Measurements from ENCODE around the gene EPHA6. TPM values are rescaled to one million over a fixed set of nuclear protein-coding genes. Genes with fewer than 3 reads are reported as not detected.

Gene EPHA6
- total and polyA plus RNA-seq, 2 donors (not counting 3 experiments of a cell fraction or from before 2014, with no cell fraction given), result not detected

DNA sequence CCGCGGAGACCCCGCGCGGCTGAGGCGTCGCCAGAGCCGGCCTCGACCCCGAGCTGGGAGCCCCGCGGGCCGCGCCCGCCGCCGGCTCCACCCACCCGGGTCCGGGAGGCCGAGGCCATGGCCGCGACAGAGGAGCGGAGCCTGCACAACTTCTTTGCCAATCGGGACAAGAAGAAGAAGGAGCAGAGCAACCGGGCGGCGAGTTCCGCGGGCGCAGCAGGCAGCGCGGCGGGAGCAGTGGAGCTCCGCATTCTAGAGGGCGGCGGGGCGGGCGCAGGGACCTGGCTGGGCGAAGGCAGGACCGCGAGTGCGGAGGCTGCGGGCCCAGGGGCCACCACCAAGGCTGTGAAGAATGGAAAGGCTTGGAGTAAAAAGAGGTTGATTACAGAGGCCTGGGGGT, 37.6 kb upstream of the EPHA6 start:
- dilution Hi-C loops (cut with MboI; ENCODE audit: extremely low pct_ligation_motif_present, low sequenced_read_pairs), result no loop called here
- FAIRE-seq, result no peak
- TF ChIP-seq FOS (IDR thresholded peaks at IDR 0.05; ENCODE audit: borderline replicate concordance, insufficient read depth, low read length) (no peak), MYC (IDR thresholded peaks at IDR 0.05; ENCODE audit: low read depth, low read length) (no peak), POLR2AphosphoS5 (IDR thresholded peaks at IDR 0.05; ENCODE audit: insufficient read depth, low read depth, low read length) (no peak), POLR2A (IDR thresholded peaks at IDR 0.05; ENCODE audit: low read depth, low read length) (no peak), JUN (IDR thresholded peaks at IDR 0.05; ENCODE audit: borderline replicate concordance, insufficient read depth, insufficient read length, low read depth) (no peak), GATA2 (IDR thresholded peaks at IDR 0.05; ENCODE audit: insufficient read depth, insufficient read length, low read depth, low read length) (no peak), EZH2 (IDR thresholded peaks at IDR 0.05; ENCODE audit: borderline replicate concordance, low read depth, low read length, severe bottlenecking) (no peak)
- TF ChIP-seq, protein P1, sequence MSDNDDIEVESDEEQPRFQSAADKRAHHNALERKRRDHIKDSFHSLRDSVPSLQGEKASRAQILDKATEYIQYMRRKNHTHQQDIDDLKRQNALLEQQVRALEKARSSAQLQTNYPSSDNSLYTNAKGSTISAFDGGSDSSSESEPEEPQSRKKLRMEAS (IDR thresholded peaks at IDR 0.05; ENCODE audit: insufficient read depth, insufficient read length), result no peak
- TF ChIP-seq, protein P2, sequence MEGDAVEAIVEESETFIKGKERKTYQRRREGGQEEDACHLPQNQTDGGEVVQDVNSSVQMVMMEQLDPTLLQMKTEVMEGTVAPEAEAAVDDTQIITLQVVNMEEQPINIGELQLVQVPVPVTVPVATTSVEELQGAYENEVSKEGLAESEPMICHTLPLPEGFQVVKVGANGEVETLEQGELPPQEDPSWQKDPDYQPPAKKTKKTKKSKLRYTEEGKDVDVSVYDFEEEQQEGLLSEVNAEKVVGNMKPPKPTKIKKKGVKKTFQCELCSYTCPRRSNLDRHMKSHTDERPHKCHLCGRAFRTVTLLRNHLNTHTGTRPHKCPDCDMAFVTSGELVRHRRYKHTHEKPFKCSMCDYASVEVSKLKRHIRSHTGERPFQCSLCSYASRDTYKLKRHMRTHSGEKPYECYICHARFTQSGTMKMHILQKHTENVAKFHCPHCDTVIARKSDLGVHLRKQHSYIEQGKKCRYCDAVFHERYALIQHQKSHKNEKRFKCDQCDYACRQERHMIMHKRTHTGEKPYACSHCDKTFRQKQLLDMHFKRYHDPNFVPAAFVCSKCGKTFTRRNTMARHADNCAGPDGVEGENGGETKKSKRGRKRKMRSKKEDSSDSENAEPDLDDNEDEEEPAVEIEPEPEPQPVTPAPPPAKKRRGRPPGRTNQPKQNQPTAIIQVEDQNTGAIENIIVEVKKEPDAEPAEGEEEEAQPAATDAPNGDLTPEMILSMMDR (IDR thresholded peaks at IDR 0.05; ENCODE audit: extremely low read depth in 1 of 2, insufficient read depth in 1 of 2, low read depth in 1 of 2, low read length in 2 of 2), result no peak

More for the DNA sequence above, 37.6 kb upstream of the EPHA6 start:
- no peaks in the 10 kb centered on the region for H3K79me2 ChIP-seq (ENCODE audit: control insufficient read depth, insufficient read depth, low read length)
- intact Hi-C loops (cut with micrococcal nuclease), result no loop called here
- H3K9me1 ChIP-seq (replicated peaks; ENCODE audit: control insufficient read depth, extremely low read depth, insufficient read depth, low read length), result no peaks in the 10 kb centered on the region
- no peak overlapping the region for H3K4me3 ChIP-seq (replicated peaks in 1 of 3; ENCODE audit: insufficient read depth in 1 of 3, low read depth in 1 of 3, low read length in 3 of 3)
- no peaks in the 10 kb centered on the region for H3K4me1 ChIP-seq (ENCODE audit: control insufficient read depth, extremely low read depth, insufficient read depth, low read length)
- H4K20me1 ChIP-seq (replicated peaks; ENCODE audit: control insufficient read depth, extremely low read depth, insufficient read depth, low read length), result no peaks in the 10 kb centered on the region
- H3K27ac ChIP-seq (ENCODE audit: insufficient read depth, low read depth, low read length), result no peak overlapping the region
- no peak for DNase-seq (ENCODE audit: low read depth, low spot score)
- no peak overlapping the region for H2AFZ ChIP-seq (ENCODE audit: low read depth, low read length)
- ChIA-PET POLR2A (no interaction called here), CTCF (no interaction called here)
- no peak overlapping the region for H3K4me2 ChIP-seq (ENCODE audit: insufficient read depth, low read length)
- H3K9ac ChIP-seq (replicated peaks; ENCODE audit: extremely low read depth, insufficient read depth, low read length), result no peak overlapping the region
- peaks cover 2% of the 10 kb centered on the region for H3K9me3 ChIP-seq (replicated peaks; ENCODE audit: control insufficient read depth, insufficient read depth, low read length)
- H3K36me3 ChIP-seq (ENCODE audit: control insufficient read depth in 2 of 2, extremely low read depth in 1 of 2, insufficient read depth in 2 of 2, low read length in 2 of 2), result no peaks in the 10 kb centered on the region
- no peaks in the 10 kb centered on the region for H3K27me3 ChIP-seq (ENCODE audit: control insufficient read depth in 2 of 2, insufficient read depth in 2 of 2, low read length in 2 of 2)
- no TSS peak for BruUV-seq (replicated peaks)

Data from endothelial cell of umbilical vein (primary cell).